Measurements from ENCODE around the gene NRP1.

Gene NRP1

GRCh38 chr10:33201971-33202370 is 132.5 kb downstream of the NRP1 start:
- no peak for DNase-seq

DNA sequence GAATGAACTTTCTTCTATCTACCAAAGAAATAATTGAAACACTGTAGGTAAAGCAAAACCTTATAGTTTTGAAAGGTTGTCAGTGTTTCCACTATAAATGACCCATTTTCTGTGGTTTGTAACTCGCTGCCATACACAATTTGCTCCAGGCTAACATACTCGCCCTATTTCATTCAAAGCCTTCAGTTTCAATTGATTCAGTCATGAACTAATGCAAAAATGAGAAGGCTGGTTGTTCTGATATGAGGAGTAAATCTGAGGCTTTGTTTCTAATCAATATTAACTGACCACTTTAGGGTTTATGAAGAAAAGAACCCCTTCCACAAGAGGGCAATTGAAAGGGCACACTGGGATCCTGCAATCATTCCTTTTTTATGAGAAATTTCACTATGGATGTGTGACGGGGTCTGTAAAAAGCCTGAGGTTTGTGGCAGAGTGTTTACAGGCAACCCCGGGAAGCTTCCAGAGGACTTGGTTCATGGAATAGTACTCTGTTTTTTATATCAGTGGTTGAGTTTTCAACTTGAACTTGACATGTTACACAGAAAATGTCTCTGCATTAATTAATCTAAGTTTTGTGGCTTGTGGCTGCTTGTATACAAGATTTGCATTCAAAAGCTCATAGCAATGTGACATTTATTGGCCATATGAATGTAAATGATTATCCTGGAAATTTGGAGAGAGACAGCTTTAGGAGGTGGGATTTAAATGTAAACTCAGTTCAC is 133.2 kb downstream of the NRP1 start:
- no peak for DNase-seq

DNA sequence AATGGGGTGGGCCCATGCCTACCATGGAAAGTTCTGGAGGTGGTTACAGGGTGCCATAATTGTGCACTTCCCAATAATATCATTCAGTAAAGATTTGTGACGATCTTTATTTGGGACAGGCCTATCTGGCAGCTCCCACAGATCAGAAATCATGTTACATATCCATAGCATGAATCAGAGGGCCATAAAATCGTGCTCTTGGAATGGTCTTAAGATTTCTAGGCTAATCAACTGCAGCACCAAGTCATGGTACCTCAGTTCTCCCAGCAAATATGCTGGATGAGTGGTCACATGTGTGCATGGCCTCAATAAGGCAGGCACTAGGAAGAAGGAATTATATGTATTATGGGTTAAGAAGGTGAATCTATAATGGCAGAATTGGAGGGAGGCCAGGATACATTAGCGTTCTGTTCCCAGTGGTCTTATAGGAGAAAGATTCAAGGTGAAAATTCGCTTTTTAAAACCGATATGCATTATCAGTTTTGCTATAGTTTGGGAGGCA is 134.7 kb downstream of the NRP1 start:
- DNase-seq: no peak

- no peak for DNase-seq
Observed at GRCh38 chr10:33198610-33199009, 135.9 kb downstream of the NRP1 start.

DNA sequence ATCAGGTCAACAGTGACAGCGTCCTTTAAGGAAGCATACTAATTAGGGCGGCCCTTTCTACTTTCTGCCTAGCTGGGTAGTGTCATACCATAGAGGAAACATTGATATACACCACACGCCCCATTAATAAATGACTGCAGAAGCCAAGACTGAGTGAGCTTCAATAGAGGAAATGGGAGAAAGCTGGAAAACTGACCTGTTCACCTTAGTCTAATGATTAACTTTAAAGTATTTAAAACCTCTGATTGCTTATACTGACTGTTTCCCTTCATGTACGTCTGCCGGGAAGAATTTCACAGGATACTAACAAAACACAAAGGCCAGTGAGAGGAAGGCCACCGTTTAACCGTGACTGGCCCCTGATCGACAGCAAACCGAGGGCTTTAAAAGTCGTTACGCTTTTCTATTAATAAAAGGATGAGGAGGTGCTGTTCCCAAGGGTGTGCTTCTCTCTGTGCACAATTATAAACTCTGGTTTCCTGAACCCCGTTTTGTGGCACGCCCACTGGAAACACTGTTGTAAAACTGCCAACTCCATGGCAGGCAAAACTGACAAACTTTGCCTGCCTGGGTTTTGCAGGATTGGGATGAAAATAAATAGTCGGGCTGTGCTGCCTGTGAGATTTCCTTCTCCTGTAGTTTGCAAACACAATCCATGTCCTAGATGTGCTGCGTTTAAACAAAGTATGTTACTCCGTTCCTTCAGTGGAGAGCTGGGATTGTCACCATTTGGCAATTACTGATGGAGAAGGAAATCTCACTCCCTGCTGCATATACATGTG is 137.6 kb downstream of the NRP1 start:
- DNase-seq: no peak

- DNase-seq: no peak
Observed at GRCh38 chr10:33196377-33196706, 138.1 kb downstream of the NRP1 start.

DNA sequence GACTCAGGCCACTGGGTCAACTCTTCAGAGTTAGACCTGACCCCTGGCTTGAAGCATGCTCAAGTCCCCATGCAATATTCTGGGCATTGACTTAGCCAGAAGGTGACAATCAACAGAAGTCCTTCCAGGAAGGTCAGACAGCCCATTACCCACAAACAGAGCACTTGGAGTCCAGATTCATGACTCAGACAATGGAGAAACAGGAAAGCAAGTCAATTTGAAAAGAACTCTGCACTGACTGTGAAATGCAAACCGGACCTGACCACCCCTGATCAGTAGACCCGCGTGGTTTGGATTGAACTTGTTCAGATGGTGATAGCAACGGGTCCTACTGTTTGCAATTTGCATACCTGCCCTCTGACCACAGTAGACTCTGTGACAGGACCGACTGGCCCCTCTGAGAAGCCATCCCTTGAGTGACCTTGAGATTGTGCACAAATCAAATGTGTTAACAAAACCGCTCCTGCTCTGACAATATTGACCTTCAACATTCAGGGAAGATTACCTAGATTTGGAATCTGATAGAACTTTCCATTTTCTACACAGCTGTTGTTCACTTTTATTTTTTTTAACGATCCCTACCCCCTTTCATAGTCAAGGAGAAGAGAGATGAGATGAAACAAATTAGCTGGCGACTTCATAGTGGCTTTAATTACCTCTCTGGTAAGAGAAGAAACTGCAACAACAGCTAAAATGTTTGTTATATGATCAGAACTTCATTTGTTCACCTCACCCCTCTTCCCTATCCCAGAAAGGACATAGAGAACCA is 138.7 kb downstream of the NRP1 start:
- DNase-seq: no peak

GRCh38 chr10:33193701-33194521 is 140.6 kb downstream of the NRP1 start:
- no peak for DNase-seq

DNA sequence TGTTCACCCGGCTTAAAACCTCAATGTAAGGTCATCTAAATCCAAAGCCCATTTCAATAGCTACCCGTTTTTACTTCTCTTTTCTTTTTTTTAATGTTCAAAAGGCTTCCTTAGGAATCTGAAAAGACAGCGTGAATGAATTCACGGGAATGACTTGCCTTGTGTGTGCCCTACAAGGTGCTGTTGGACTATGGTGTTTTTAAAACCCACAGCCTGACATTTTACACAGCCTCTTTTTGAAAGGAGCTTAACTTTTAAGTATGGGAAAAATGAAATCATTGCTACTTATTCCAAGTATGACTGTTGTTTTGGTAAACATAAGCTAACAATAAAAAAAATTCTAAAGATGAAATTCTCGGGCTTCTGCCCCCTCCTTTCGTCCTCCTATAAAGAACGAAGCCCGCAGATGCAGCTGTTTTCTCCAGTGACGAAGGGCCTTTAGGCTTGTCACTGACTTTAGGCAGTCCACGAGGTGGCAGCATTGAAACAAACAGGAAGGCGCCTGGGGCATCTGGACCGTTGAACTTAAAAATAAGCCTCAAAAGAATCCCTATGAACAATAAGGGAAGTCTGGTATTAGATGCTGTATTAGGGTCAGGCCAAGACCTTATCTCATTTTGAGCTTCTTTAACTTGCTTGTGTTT is 141.3 kb downstream of the NRP1 start:
- DNase-seq: peak; percentile 67 to 75

DNA sequence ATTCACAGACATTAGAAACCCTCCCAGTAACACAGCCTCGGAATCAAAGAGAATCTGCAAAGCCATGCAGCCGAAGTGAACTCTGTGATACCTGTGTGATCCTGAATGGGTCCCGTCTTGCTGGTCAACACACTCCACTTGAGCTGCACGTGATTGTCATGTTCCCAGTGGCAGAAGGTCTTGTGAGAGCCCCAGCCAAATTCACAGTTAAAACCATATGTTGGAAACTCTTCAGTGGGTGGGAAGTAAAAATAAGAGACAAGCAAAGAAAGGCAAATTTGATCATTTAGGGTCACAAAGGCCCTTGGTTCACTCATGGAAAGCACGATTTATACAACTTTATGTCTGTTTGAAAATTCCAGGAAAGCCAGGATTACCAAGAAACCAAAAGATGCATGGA is 142.3 kb downstream of the NRP1 start:
- no peak for DNase-seq

GRCh38 chr10:33190406-33190805 is 144.1 kb downstream of the NRP1 start:
- DNase-seq: no peak

DNA sequence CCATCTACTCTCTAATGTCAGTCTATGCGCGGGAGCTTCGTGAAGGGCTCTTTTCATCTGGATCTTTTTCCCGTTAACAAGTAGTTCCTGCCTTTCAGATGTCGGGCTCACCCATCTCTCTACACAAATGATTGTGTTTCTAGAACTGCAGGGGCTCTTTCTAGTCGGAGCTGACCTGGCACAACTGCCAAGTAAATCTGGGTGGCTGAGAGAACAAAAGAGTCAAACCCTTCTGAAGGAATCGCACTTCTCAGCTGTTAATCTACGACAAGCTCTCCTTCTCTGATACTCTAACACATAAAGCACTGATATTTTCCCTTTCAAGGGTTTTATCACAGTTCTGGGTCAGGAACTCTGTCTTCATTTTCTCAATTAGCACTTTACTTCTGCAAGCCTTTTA is 144.7 kb downstream of the NRP1 start:
- no peak for DNase-seq

DNA sequence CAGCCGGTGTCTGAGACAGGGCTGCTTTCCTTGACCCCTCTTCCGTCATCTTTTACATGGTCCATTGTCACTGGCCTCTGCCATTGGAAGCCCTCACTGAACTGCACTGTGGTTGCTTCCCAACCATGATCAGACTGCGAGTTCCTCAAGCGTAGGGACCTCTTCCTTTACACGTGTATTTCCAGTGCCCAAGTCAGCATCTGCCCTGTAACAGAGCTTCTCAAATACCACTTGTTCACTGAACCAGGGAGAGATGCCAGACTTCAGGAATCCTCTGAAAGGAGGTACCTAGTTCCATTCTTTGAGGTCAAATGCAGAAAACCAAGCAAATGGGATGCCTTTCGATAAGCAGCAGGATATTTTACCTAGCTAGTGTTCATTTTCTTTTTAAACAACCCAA is 145.1 kb downstream of the NRP1 start:
- no peak for DNase-seq

DNA sequence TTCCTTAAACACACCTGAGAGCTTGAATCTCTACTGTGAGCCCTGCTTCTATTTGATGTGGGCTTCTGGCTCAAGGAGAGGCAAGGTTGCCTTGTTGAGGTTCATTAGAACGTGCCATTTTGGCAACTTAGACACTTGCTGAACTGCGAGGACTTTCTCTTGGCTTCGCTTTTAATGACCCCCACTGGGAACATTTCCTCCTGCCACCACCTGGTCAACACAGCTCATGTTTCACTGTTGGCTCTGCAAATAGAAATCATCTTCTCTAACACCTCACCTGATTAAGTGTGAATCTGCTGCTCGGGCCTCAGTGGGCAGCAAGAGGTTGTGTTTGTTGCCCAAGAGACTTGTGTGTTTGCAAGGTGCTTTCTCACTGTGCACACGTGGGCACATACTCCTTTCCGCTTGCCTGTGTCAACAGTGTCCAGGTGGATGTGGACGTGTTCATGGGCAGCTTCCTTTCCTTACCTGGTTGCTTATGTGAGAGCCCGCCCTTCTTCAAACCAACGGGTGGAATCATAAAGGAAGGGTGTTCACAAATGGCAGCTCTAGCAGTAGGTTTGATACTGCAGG is 147.0 kb downstream of the NRP1 start:
- DNase-seq: no peak

GRCh38 chr10:33186150-33186549 is 148.3 kb downstream of the NRP1 start:
- DNase-seq: no peak

- no peak for DNase-seq
Observed at GRCh38 chr10:33183655-33184054, 150.8 kb downstream of the NRP1 start.

DNA sequence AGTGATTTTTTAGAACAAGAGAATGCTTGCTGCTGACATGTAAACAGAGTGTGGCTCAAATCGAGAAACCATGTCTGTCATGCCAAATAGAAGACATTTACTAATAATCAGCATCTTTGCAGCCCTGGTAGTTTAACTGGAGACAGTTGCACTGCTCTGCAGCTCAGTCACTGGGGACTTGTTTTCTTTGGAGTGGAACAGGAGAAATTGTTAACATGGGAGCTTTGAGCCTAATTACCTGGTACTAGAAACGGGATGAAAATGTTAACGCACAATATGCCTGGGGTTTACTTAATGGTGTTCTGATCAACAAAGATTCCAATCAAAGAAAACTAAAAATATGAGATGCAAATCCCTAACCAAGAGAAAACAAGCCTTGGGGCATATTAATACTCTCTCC is 153.5 kb downstream of the NRP1 start:
- DNase-seq: no peak

DNA sequence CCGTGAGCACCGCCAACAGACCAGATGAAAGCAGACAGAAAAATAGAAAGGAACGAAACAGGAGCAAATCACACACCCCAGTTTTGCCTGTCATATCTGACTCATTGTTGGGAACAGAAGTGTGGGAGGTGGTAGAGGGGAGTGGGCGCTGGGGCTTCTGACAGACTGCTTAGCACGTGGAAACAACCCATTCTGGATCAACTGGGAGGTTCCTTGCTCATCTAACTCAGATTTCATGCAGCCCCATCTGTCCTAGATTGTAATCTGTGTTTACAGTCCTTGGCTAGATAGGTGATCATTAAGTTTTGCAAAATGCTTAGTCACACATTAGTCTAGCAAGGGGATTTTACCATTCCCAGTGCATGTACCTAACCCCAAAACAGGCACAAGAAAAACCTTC is 154.1 kb downstream of the NRP1 start:
- DNase-seq: peak; percentile 6 to 19

GRCh38 chr10:33179067-33179466 is 155.4 kb downstream of the NRP1 start:
- DNase-seq: no peak

DNA sequence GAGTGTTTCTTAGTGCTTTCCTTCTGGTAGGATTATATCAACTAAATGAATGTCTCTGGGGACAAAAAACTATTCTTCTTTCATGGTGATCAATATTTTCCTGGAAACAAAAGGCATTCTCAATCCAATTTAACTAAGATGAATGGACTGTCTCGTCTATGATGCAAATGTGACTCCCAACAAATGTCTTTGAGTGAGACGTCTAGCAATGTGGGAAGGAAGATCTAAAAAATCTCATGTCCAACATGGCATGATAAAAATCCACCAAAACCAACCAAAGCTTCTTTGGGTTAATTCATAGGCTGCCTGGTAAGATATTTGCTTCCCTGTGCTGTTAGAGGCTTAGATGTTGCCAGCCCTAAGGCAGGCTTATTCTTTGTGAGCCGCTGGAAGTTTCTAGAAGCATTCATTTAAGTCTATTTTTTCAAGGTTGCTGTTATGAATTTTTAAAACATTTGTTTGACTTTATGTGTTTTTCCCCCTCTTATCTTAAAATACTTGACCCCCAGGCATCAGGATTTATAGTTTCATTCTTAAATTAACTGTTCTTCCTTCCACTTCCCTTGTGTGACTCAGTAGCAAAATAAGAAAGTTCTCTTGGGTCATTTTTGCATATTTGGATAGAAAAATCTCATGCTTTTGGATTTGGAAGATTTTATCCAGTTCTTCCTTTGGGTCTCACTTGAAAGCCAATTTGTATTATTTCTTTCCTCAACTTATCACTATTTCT is 156.3 kb downstream of the NRP1 start:
- no peak for DNase-seq

DNA sequence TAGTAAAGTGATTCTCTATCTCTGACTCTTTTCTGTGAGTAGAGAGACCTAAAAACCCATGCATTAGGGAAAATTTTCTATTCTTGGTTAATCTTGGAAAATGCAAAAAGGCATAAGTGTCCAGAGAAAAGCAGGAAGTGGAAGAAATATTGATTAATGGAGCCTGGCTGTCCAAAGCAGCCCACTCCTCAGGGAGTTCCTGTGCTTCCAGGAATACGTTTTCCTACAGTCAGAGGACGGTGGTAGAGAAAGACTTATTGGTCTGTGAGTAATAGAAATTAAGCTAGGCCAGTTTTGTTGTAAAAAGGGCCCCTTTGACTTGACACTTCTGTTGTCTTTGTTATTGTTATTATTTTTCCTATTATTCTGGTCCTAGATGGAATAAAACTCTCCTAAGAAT is 157.8 kb downstream of the NRP1 start:
- no peak for DNase-seq
